Fibroblast of skin of back (primary cell): ENCODE measurements around the gene GRPEL1. TPM values are rescaled to one million over a fixed set of nuclear protein-coding genes. Genes with fewer than 3 reads are reported as not detected.
A peak's percentile ranks its signal among the peaks of the same experiment; 100 is the strongest.
"Not testable (repeated sequence)": the region's sequence is repeated elsewhere in the genome, so short reads cannot be mapped to it uniquely, and the experiment has no call there.

ENCODE experiments used
- DNase-seq: peaks from one replicate; pipeline ENCODE4 v3.0.0-alpha.2; 2013
- polyA plus RNA-seq, 2 experiments: library from polyadenylated mRNA; unstranded; fragments of 120-200 nt; gene quantifications; one replicate each; pipeline ENCODE4 v1.2.1, GENCODE V29; 2013; ENCODE audit not compliant: insufficient read length in 2 of 2

GRPEL1 gene
- 61.4 TPM for polyA plus RNA-seq (2013, experiment 1 of 2; ENCODE audit: insufficient read length)
- 39.1 TPM for polyA plus RNA-seq (2013, experiment 2 of 2; ENCODE audit: insufficient read length)

DNA sequence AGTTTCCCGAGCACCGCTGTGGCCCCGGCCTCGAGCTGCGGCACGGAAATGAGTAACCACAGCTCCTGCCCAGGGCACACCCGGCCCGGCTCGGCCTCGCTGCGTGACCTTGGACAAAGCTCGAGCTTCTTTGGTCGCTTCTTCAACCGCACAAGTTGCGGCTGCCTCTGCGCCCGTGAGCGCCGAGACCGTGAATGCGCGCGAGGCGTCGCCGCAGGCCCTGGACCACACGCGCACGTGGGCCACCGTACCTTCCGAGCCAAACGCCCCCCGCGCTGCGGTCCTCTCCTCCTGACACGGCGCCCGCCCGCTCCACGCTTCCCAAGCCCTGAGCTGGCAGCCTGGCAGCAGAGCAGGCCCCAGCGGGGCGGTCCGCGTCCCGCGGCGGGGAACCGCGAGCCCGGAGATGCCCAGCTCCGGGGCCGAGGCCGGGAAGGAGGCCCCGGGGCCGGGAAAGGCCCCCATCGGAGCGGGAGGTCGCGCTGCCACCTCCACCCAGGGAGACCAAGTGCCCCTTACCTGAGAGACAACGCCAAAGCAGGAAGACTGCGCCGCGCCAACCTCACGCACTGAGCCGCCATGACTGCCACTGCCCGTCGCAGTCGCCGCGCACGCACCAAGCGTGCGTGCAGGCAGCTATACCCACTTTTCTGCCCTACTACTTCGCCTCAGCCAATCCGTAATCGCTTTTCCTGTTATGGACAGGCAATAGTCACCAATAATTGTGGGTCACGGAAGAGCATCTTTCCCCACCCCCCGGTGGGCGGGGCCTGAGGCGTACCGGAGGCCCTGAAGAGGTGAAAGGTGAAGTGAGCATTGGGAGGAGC lies at the start of gene GRPEL1:
Gene GRPEL1, minus strand, starts transcription at position 613 of the 827 bp plus-strand sequence. Its CDS starts 32 bp downstream, at position 581.
- DNase-seq: peak; percentile 100

DNA sequence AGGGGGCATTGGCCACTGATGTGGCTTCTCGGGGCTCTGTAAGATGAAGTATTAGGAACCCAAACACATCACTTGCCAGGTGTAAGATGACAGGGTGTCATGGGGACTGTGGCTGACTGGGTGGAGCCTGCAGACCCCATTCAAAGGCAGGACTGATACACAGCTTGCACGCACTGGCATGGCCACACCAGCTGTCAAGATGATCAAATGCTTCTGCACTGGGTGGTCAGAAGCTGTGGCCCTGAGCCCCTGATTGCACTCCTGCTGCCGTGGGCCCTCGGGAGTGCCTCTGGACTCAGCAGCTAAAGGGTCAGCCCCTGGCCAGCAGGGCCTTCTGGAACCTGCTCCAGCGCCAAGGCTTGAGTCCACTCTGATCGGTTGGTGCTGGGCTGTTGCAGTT lies 48.8 kb upstream of the GRPEL1 start:
- no peak for DNase-seq

DNA sequence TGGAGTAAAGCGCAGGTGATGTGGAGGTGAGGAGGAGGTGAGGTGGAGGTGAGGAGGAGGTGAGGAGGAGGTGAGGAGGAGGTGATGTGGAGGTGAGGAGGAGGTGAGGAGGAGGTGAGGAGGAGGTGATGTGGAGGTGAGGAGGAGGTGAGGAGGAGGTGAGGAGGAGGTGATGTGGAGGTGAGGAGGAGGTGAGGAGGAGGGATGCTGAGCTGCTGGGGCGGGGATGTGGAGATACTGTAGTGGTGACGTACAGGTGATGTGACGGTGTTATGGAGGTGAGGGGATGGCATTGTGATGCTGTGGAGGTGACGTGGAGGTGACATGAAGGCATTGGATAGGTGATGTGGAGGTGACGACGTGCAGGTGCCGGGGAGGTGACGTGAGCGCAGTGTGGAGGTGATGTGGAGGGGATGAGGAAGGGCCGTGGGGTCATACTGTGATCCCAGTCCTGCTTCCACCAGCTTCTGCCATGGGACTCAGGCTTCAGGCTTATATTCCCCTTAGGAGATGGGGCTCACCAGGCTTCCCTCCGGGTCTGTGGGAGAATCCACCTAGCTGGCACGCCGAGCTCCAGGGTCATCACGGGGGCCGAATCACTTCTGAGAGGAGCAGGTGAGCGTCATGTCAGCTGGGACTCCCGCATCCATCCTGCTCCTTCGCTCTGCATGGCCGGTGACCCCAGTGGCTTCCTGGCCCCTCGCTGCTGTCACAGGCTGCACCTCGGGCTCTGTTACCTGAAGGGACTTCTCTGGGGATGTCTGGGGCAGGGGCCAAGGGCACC lies 47.9 kb upstream of the GRPEL1 start:
- DNase-seq: no peak

DNA sequence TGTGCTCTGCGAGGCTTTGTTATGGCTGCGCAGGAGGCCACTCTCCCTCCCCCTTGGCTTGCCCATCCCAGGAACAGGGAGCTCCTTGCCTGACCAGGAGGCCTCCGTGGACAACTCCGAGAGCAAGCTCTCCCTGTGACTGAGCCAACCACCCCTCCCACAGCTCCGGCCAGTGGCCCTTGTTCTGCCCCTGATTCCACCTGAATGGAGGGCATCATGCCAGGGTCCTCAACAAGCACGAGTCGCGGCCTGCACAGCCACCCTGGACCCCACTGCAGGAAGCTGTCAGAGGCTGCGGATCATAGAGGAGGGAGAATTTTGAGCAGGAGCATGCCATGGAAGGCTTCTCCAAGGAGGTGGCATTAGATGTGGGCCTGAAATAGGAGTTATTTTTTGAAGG lies 44.8 kb upstream of the GRPEL1 start:
- DNase-seq: no peak

DNA sequence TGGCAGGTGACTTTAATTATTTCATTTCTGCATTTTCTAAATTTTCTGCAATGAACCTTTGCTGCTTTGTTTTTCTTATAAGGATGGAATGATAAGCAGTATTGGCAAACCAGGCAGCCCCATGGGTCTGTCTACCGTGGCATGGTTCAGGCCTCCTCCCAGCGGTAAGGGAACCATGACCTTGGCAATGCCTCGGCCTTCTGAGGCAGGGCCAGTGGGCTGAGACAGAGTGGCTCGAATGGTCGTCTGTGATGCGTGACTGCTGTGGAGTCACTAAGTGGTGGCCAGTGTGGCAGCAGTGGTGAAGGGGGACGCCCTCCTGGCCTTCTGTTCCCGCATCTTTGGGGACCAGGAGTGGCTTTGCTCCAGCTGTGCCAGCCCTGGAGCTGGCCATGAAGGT lies 43.6 kb upstream of the GRPEL1 start:
- DNase-seq: no peak

DNA sequence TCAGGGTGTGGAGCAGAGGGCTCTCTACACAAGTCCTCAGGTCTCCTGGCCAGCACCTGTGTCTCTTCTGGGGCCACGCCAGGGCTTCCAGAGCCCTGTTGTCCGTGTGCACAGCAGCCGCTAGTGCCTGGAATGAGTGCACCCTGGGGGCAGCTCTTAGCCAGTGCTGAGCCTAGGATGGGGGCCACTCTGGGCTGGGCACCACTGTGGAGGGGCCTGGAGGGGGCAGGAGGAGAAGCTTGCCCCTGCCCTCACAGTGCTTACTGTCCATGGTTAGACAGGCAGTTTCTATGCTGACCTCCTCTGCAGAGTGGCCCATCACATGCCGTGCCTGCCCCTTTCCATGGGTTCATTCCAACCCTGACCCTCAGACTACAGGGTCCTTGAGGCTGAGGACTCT lies 42.7 kb upstream of the GRPEL1 start:
- no peak for DNase-seq

DNA sequence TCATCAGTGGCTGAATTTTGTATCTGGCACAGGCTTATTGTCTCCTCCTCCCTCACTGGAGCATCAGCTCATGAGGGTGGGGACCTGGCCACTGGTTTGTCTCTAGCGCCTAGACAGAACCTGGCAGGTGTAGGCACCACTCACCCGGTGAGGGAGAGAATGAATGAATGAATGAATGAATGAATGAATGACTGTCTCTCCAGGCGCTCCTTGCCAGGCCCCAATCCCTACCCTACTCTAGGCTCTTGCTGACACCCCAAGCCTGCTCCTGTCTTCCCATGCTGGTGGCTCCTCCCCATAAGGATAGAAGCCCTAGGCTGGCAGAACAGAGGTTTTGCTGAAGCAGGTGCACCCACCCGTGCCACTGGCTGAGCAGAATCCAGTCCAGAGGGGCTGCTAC lies 41.3 kb upstream of the GRPEL1 start:
- no peak for DNase-seq

DNA sequence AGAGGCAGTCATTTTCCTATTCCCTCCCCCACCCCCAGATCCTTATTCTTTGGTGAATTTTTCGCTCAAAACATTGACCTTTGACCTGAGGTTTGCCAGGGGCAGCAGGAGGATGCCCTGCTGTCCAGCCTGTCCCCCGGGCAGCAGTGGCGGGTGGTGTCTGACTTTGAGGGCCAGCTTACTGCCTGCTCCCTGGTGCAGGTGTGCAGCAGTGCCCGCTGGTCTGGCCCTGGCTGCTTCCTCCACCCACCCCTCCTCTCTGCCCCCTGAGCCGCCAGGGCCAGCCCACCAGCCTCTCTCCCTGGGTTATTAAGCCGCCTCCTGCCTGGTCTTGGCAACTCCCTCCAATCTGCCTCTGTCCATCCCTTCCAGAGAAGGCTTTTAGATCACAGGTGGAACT lies 40.8 kb upstream of the GRPEL1 start:
- DNase-seq: no peak

DNA sequence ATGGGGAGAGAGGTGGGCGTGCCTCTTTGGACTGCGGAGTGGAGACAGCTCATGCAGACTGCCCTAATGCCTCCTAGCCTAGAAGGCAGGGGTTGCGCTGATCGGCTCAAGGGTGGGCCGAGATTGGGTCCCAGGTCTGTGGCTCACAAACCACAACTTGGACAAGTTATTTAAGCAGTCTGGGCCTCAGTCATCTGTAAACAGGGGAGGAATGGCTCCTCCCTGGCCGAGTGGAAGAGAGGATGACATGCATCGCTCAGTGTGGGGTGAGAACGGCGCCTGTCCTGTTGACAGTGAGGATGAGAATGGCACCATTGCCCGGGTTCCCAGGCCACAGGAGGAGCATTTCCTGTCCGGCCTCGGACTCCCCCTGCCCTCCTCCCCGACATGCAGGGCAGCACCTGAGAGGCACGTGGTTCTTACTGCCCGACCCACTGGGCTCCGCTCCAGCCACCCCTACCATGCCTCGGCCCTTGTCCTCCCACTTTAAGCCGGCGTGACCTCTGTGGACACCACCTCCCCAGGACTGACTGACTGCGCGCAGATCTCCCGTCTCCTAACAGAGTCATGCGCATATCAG lies 40.3 kb upstream of the GRPEL1 start:
- DNase-seq: no peak

DNA sequence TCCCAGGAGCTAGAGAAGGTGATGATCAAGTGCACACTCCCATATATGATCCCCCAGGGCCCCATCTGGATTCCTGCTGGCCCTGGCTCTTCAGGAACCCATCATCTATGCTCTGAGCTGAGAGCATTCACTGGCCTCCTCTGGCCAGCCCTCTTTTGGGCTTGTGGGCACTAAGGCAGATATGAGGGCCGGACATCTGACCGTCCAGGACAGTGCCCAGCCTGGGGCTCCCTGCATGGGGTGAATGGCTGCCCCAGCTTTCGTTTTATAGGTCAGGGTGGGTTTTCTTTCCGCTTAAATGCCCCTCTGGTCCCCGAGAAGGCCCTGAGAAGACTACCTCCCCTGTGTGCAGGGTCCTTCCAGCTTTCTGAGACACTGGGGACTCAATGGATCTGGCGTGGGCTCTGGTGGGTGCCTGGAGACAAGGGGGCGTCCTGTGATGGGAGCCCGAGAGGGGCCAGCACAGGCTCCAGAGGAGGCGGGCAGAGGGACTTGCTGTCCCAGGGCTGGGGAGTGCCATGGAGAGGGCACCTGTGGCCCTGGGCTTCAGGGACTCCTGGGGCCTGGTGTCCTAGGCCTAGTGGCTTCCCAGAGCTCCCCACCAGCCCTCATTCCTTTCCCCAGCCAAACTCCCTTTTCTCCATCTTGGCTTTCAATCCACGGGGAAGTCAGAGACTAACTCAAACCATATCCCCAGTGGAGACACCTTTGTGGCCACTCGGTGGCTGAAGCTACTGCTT lies 39.5 kb upstream of the GRPEL1 start:
- no peak for DNase-seq

DNA sequence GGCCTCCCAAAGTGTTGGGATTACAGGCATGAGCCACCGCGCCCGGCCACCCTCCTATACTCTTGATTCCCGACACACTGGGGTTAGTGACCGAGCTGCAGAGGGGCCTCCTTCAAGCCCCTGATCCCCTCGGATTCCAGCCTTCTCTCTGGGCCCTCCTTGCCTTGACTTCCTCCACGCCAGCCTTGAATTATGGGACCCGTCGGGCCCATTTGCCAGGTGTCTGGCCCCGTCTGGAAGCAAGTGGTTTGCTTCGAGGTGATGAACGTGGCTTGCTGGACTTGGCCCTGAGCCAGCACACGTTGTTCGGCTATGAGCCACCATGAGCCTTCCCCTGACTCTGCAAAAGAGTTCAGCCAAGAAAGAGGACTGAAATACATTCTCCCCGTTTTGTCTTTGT lies 37.4 kb upstream of the GRPEL1 start:
- no peak for DNase-seq

DNA sequence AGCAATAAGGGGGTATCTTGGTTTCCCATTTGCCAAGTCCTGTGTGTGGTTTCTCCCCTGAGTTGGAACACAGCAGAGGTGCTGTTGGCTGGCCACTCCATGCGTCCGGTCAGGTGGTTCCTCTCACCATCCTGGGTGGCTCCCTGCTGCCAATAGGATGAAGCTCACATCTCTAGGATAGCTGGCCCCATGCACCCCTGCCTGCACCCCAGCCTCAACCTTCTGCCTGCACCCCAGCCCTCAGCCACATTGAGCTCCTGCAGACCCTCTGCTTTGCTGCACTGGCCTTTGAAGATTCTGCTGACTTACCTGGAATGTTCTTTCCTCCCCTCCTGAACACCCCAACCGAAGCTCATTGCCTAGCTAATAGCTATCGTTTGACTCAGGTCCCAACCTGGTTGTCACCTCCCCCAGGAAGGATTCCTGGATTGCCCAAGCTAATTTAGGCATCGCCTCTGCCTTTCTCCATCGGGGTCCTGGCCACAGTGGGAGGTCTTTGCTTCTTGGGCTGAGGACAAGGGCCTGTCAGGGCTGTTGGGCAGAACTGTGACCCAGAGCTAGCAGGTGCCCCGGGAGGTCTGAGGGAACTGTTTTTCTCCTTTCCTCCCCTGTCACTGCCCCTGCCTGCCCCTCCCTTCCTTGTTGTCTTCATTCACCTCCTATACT lies 36.6 kb upstream of the GRPEL1 start:
- DNase-seq: no peak

DNA sequence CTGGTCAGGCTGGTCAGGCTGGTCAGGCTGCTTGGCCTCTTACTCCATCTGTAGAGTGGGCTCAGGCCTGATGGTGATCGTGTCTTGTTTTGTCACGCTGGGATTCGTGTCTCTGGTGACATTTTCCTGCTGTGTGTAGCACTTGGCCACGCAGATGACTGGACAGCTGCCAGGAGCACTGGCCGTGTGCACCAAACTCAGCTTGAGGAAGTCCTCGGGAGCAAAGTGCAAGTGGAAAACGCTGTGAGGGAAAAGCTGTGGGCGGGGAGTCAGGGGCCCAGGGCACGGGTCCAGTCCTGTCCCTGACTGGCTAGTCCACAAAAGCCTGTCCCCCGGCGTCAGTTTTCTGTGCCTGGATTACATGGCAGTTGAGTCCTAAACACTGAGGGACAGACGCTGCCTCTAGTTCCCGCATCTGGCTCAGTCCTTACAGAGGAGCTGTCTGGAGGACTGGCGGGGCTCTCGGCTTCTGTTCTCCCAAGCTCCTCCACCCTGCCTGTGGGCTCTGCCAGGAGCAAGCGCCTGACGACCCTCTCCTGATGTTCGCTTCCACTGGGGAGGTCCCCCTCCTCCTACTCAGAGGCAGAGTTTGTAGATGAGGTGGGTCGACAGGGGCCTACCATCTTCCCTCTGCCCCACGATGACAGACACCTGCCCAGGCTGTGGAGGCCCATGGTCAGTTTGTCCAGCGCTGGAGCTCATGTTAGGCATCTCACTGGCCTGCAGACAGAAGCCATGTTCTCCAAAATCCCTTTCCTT lies 35.9 kb upstream of the GRPEL1 start:
- no peak for DNase-seq

DNA sequence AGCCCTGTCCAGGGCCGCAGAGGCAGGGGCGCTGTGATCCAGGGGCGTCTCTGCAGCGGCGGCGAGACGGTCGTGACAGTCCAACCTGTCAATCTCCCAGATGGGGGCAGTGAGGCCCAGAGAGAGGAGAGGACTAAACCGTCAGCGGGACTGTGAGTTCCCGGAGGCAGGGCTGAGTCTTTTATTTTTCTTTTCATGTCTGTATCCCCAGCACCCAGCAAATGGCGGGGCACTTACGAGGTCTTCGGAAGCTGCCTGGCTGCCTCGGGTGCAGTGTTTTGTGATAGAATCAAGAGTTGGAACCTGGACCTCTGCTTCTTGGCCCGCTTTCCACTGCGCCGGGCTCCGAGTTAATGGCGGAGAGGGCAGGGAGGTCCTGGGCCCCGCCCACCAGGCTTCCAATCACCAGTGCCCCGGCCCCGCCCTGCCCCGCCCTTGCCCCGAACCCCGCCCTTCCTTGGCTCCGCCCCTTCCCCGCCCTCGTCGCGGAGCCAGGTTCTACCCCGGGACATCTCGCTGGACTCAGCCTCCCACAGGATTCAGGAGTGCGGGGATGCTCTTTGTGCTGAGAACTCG lies 35.3 kb upstream of the GRPEL1 start:
- DNase-seq: peak; percentile 69

DNA sequence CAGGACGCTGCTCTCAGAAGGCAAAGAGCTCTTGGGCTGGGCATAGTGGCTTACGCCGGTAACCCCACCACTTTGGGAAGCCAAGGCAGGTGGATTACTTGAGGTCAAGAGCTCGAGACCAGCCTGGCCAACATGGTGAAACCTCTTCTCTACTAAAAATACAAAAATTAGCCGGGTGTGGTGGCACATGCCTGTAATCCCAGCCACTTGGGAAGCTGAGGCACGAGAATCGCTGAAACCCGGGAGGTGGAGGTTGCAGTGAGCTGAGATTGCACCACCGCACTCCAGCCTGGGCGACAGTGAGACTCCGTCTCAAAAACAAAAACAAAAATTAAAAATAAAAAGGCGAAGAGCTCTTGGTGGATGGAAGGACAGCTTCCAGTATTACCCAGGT lies 34.6 kb upstream of the GRPEL1 start:
- not testable (repeated sequence) for DNase-seq

DNA sequence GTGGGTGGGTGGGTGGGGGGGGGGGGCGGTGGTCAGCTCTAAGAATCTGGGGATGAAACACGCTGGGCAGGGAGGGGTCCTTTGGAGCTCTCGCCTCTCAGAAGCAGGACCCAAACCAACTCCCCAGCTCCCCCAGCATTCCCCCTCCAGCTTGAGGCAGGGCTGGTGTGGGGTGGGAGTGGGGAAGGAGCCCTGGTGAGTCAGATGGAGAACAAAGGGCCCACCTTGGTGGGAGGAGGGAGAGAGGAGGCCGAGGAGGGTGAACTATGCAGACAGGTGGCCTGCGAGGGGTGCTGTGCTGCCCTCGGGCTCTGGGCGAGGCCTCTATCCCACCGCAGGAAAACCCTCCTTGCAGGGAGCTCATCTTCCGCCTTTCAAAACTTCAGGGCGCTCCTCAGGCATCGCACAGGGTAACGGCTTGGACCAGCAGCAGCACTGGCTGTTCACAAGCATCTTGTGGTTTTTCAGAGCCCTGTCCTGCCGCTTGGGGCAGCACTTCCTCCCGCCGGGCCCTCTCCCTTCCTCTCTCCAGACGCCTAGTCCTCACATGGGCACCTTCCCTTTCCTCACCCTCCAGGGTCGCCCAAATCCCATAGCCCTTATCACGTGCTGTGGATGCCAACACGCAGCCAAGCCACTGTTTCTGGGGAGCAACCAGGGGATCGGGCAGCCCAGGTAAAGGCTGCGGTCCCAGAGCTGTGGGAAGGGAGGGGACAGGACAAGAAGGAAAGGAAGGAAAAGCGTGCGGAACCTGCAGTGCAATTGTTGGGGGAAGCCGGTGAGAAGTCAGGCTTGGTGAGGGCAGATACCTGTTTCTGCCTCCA lies 34.0 kb upstream of the GRPEL1 start:
- DNase-seq: peak; percentile 60

DNA sequence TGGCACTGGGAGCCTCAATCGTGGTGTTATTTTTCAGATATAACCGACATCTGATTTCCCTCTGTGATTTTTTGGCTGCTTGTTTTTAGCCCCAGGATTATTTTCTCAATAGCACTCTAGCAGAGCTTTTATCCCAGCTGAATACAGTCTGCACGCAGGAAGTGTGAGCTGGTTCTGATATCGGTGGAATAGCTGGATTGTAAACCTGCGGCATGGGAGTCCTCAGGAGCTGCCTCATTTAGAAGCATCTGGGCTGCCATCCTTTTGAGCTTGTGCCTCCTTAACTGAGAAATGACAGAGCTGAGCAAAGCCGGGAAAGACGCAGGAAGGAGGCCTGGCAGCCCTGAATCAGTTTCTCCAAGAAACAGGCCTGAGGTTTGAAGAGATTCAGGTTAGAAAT lies 28.4 kb upstream of the GRPEL1 start:
- no peak for DNase-seq

DNA sequence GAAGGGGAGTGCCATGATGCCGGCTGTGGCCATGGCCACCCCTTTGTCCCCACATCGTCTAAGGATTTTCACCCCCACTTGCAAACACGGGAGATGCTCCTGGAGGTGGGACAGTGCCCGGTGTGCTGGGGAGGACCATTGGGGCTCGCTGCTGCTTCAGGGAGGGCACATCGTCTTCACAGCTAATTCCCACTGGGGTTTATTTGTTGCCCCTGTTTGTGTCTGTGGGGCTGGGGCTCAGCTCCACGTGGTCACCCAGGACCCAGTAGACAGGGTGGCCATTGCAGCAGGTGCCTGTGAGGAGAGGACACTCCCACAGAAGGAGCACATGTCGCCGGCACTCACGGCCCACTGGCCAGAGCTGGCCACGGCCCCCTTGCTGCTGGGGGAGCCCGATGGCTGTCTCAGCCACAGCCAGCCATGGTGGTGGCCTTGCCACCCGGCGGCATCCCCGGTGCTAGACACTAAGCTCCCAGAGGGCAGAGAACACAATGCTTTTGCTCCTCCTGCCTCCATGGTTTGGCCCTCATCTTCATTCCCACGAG lies 27.8 kb upstream of the GRPEL1 start:
- DNase-seq: no peak

DNA sequence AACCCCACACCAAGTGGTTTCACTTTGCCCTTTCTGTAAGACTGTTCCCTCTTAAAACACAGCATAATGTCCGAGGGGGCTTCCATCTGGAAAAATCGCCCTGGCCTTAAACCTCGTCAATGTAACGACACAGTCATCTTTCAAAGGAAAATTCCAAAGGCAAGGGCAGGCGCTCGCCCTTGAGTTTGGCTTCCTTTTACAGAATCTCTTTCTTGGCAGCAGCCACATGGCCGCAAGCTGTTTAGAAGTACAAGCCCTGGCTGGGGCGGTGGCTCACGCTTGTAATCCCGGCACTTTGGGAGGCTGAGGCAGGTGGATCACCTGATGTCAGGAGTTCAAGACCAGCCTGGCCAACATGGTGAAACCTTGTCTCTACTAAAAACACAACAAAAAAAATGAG lies 27.1 kb upstream of the GRPEL1 start:
- no peak for DNase-seq

DNA sequence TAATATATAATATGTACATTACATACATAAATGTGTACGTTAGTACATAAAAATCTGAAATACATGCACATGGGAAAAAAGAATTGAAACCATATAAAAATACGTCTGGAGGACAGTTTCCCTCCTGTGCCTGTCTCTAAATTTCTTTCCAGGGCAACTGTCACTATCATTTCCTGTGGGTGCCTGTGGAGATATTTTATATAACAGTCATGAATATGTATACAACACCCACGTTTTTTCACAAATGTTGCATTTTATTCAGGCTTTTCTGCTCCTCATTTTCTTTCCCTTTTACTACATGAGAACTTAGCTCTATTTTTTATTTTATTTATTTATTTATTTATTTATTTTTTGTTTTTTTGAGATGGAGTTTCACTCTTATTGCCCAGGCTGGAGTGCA lies 24.2 kb upstream of the GRPEL1 start:
- no peak for DNase-seq
